H1 (cell line): ENCODE data around the gene SLC5A7. TPM values are rescaled to one million over a fixed set of nuclear protein-coding genes. Genes with fewer than 3 reads are reported as not detected.

Experiments
- CTCF ChIA-PET: fragments of 300-600 bp; sonication (Branson Sonifier 250); formaldehyde crosslinking; loops from one replicate; lab custom pipeline; 2021; ENCODE audit not compliant: partially characterized antibody; lab: Charles Lee
- POLR2A ChIA-PET: fragments of 300-600 bp; sonication (Branson Sonifier 250); formaldehyde crosslinking; loops from one replicate; lab custom pipeline; 2021; ENCODE audit warnings: inconsistent platforms; ENCODE audit not compliant: partially characterized antibody; lab: Charles Lee
- DNase-seq, 2 experiments: peaks; one replicate each; pipeline versions ENCODE4 v3.0.0 to v3.0.0-alpha.2; 2010 to 2022; ENCODE audit warnings: low spot score in 2 of 2, low read depth in 1 of 2, mixed read lengths in 1 of 2
- FAIRE-seq: peaks from 2 replicates; lab custom pipeline; 2011; peaks lifted over from hg19 to GRCh38; lab: Jason Lieb, UNC
- H2AFZ ChIP-seq: 2 replicates; pipeline ENCODE4 v1.8.1; 2012; ENCODE audit warnings: low read length, inconsistent platforms
- H2AK5ac ChIP-seq: 2 replicates; pipeline ENCODE4 v1.6.1; 2013; ENCODE audit warnings: low read depth, low read length
- H2BK120ac ChIP-seq: replicated peaks from 2 replicates; pipeline ENCODE3; 2013; ENCODE audit warnings: low read depth, low read length, inconsistent platforms
- H2BK12ac ChIP-seq: 2 replicates; pipeline ENCODE4 v1.6.1; 2013; ENCODE audit warnings: low read depth, low read length
- H2BK15ac ChIP-seq: 2 replicates; pipeline ENCODE4 v1.6.1; 2013; ENCODE audit warnings: low read length
- H2BK20ac ChIP-seq: 2 replicates; pipeline ENCODE4 v1.6.1; 2013; ENCODE audit warnings: low read length
- H2BK5ac ChIP-seq: 2 replicates; pipeline ENCODE4 v1.6.1; 2013; ENCODE audit warnings: low read depth, low read length
- H3K14ac ChIP-seq: 2 replicates; pipeline ENCODE4 v1.6.1; 2013; ENCODE audit warnings: inconsistent platforms; ENCODE audit not compliant: insufficient read length
- H3K18ac ChIP-seq: 2 replicates; pipeline ENCODE4 v1.6.1; 2013; ENCODE audit warnings: low read length; ENCODE audit errors: extremely low read depth
- H3K23ac ChIP-seq: 2 replicates; pipeline ENCODE4 v1.6.1; 2013; ENCODE audit warnings: inconsistent platforms; ENCODE audit not compliant: insufficient read length
- H3K23me2 ChIP-seq: 2 replicates; pipeline ENCODE4 v1.6.1; 2013; ENCODE audit warnings: low read depth, low read length
- H3K27ac ChIP-seq: 2 replicates; pipeline ENCODE4 v1.6.1; 2011; ENCODE audit warnings: low read depth, low read length, inconsistent platforms
- H3K27me3 ChIP-seq, 4 experiments: replicated peaks in 1 of 4; 1 replicate in 1 of 4; 2 replicates in 3 of 4; pipeline versions ENCODE4 v1.6.1 to v1.8.1; 2011 to 2013; ENCODE audit warnings: low read length in 3 of 4, mild to moderate bottlenecking in 3 of 4, inconsistent platforms in 2 of 4, mixed read lengths in 2 of 4, moderate library complexity in 1 of 4; ENCODE audit not compliant: control insufficient read depth in 3 of 4, insufficient read depth in 3 of 4; ENCODE audit errors: extremely low read depth in 1 of 4
- H3K36me3 ChIP-seq, 4 experiments: 2 replicates each; pipeline versions ENCODE4 v1.6.1 to v1.8.1; 2011 to 2013; ENCODE audit warnings: mild to moderate bottlenecking in 4 of 4, low read length in 3 of 4, moderate library complexity in 2 of 4, control low read depth in 1 of 4, inconsistent platforms in 1 of 4; ENCODE audit not compliant: insufficient read depth in 4 of 4, control insufficient read depth in 2 of 4
- H3K4ac ChIP-seq: replicated peaks from 2 replicates; pipeline ENCODE3; 2013; ENCODE audit warnings: low read length, low read depth, mixed read lengths, inconsistent platforms; ENCODE audit not compliant: insufficient read length
- H3K4me1 ChIP-seq, 4 experiments: replicated peaks in 1 of 4; 1 replicate in 1 of 4; 2 replicates in 3 of 4; pipeline versions ENCODE4 v1.6.1 to v1.8.1; 2011 to 2013; ENCODE audit warnings: low read length in 3 of 4, inconsistent platforms in 2 of 4, mixed read lengths in 1 of 4; ENCODE audit not compliant: insufficient read depth in 4 of 4, control insufficient read depth in 3 of 4
- H3K4me2 ChIP-seq, 2 experiments: 2 replicates each; pipeline versions ENCODE4 v1.6.1 to v1.8.1; 2011 to 2013; ENCODE audit warnings: low read depth in 2 of 2, low read length in 2 of 2, control low read depth in 1 of 2, inconsistent platforms in 1 of 2, mild to moderate bottlenecking in 1 of 2; ENCODE audit not compliant: insufficient read depth in 1 of 2
- H3K4me3 ChIP-seq, 4 experiments: fragments of 200-600, 300-600 bp in 1 of 4; sonication (generic), shearing (Covaris generic), sonication (Bioruptor Twin) in 1 of 4; 2 replicates each; pipeline versions ENCODE4 v1.5.1 to v1.8.1; 2011 to 2016; ENCODE audit warnings: low read length in 4 of 4, low read depth in 3 of 4, control low read depth in 2 of 4, inconsistent platforms in 2 of 4, mild to moderate bottlenecking in 2 of 4, mixed read lengths in 1 of 4, moderate library complexity in 1 of 4; ENCODE audit not compliant: insufficient read depth in 2 of 4; ENCODE audit errors: extremely low read depth in 1 of 4
- H3K56ac ChIP-seq: replicated peaks from 2 replicates; pipeline ENCODE3; 2013; ENCODE audit warnings: low read depth, mild to moderate bottlenecking, mixed read lengths, low read length, inconsistent platforms; ENCODE audit not compliant: insufficient read length
- H3K79me1 ChIP-seq: 2 replicates; pipeline ENCODE4 v1.6.1; 2013; ENCODE audit warnings: low read depth, low read length, control low read depth
- H3K79me2 ChIP-seq, 2 experiments: 2 replicates each; pipeline versions ENCODE4 v1.6.1 to v1.8.1; 2012 to 2013; ENCODE audit warnings: low read length in 2 of 2, mild to moderate bottlenecking in 2 of 2, inconsistent platforms in 1 of 2; ENCODE audit not compliant: insufficient read depth in 2 of 2, control insufficient read depth in 1 of 2
- H3K9ac ChIP-seq, 4 experiments: replicated peaks in 1 of 4; 1 replicate in 1 of 4; 2 replicates in 3 of 4; pipeline versions ENCODE4 v1.6.1 to v1.8.1; 2011 to 2013; ENCODE audit warnings: low read depth in 3 of 4, low read length in 3 of 4, control low read depth in 2 of 4, mild to moderate bottlenecking in 2 of 4, moderate library complexity in 2 of 4, inconsistent platforms in 1 of 4; ENCODE audit errors: extremely low read depth in 1 of 4
- H3K9me3 ChIP-seq, 2 experiments: 2 replicates each; pipeline versions ENCODE4 v1.6.1 to v1.8.1; 2012 to 2013; ENCODE audit warnings: mild to moderate bottlenecking in 2 of 2, moderate library complexity in 2 of 2, control low read depth in 1 of 2, inconsistent platforms in 1 of 2, low read depth in 1 of 2, low read length in 1 of 2, mixed read lengths in 1 of 2; ENCODE audit not compliant: insufficient read depth in 2 of 2
- H4K20me1 ChIP-seq, 2 experiments: replicated peaks in 1 of 2; 2 replicates each; pipeline versions ENCODE3 to v1.8.1; 2011 to 2013; ENCODE audit warnings: inconsistent platforms in 2 of 2, low read length in 2 of 2, mild to moderate bottlenecking in 1 of 2; ENCODE audit not compliant: insufficient read depth in 2 of 2, control insufficient read depth in 1 of 2
- H4K5ac ChIP-seq: 2 replicates; pipeline ENCODE4 v1.6.1; 2013; ENCODE audit warnings: low read length, low read depth, mixed read lengths, inconsistent platforms; ENCODE audit not compliant: insufficient read length
- H4K8ac ChIP-seq: 2 replicates; pipeline ENCODE4 v1.8.0; 2013; ENCODE audit warnings: mild to moderate bottlenecking, moderate library complexity, low read length, inconsistent platforms; ENCODE audit not compliant: insufficient read depth; ENCODE audit errors: extremely low read depth
- H4K91ac ChIP-seq: replicated peaks from 2 replicates; pipeline ENCODE3; 2013; ENCODE audit warnings: low read length, mixed read lengths, inconsistent platforms; ENCODE audit not compliant: insufficient read length
- SIN3A ChIP-seq, 2 experiments: IDR thresholded peaks in 1 of 2; conservative IDR thresholded peaks in 1 of 2; 2 replicates each; pipeline ENCODE4 v1.6.1; 2011 to 2012; ENCODE audit warnings: low read length in 2 of 2, improper control_type of control experiment in 1 of 2, low read depth in 1 of 2, mild to moderate bottlenecking in 1 of 2
- SIX5 ChIP-seq: IDR thresholded peaks from 2 replicates; pipeline ENCODE4 v1.6.1; 2011; ENCODE audit warnings: mild to moderate bottlenecking, low read depth, low read length
- SRF ChIP-seq: IDR thresholded peaks from 2 replicates; pipeline ENCODE4 v1.6.1; 2011; ENCODE audit warnings: mild to moderate bottlenecking, low read depth, low read length, moderate library complexity
- TBP ChIP-seq: IDR thresholded peaks from 2 replicates; pipeline ENCODE4 v1.6.1; 2011; ENCODE audit warnings: low read depth, low read length, improper control_type of control experiment
- WGBS, 2 experiments: shearing (Covaris generic) in 1 of 2; methylation state at CpG; one replicate each; pipeline versions ENCODE4 v1.1.6 to v1.1.7; 2013 to 2015; ENCODE audit warnings: low lambda C conversion rate in 2 of 2, mixed read lengths in 2 of 2, inconsistent platforms in 1 of 2, low coverage in 1 of 2, missing lambda C conversion rate in 1 of 2; ENCODE audit not compliant: insufficient replicate concordance in 2 of 2, insufficient coverage in 1 of 2, insufficient read length in 1 of 2; ENCODE audit errors: extremely low coverage in 1 of 2, missing lambda C conversion rate in 1 of 2; 5-methylcytosine and 5-hydroxymethylcytosine counted together
- polyA plus RNA-seq, 7 experiments: library from polyadenylated mRNA; depleted of rRNA in 3 of 7; stranded (reverse) in 5 of 7; unstranded in 2 of 7; fragments of >200 nt in 5 of 7; fragments of 200-250 nt in 2 of 7; gene quantifications; 1 replicate in 5 of 7; 2 replicates in 1 of 7; 4 replicates in 1 of 7; pipeline versions ENCODE4 v1.2.1 to v1.2.3, GENCODE V29; 2011 to 2013; ENCODE audit warnings: missing spikeins in 2 of 7, mixed read lengths in 2 of 7
- total RNA-seq: library from RNA; stranded (reverse); fragmentation: NEBNext Ultra II Directional; extraction: Animal tissue kit (Norgen Biotek cat#: 25700); gene quantifications from 2 replicates; pipeline ENCODE4 v1.2.1, GENCODE V29; 2021

Gene SLC5A7
- total and polyA plus RNA-seq, 2 of the 8 experiments (the other 6 are each of a cell fraction or from before 2014, with no cell fraction given): 0.15 to 0.30 TPM

- H2AK5ac ChIP-seq: no peak overlapping the region
- FAIRE-seq (no peak), DNase-seq (no peak)
- no peak overlapping the region for H4K8ac ChIP-seq
- H2BK120ac ChIP-seq: no peak overlapping the region
- H4K20me1 ChIP-seq: no peaks in the 10 kb centered on the region
- H3K14ac ChIP-seq: no peak overlapping the region
- ChIA-PET CTCF (no interaction called here), POLR2A (no interaction called here)
- no peaks in the 10 kb centered on the region for H3K27me3 ChIP-seq
- H3K4me2 ChIP-seq: no peak overlapping the region
- no peak overlapping the region for H3K4me3 ChIP-seq
- no peak overlapping the region for H3K4ac ChIP-seq
- H3K23ac ChIP-seq: no peak overlapping the region
- H3K27ac ChIP-seq: no peak overlapping the region
- H3K79me2 ChIP-seq: no peaks in the 10 kb centered on the region
- no peak overlapping the region for H2BK5ac ChIP-seq
- H3K23me2 ChIP-seq: 0 out of 2 replicates have a peak, but pooled peaks cover 2% of the 10 kb centered on the region
- no peak overlapping the region for H3K56ac ChIP-seq
- H3K79me1 ChIP-seq: no peaks in the 10 kb centered on the region
- no peak overlapping the region for H2BK15ac ChIP-seq
- H3K9me3 ChIP-seq: no peaks in the 10 kb centered on the region; a peak in 1 of 4 replicates
- no peak overlapping the region for H2BK12ac ChIP-seq
- 91% methylated on average over 4 of the region's 4 CpGs; no CpG with 5 or more reads in 1 of the 2 experiments for WGBS, 2 experiments
- no peak overlapping the region for H2AFZ ChIP-seq
- H3K18ac ChIP-seq: no peak overlapping the region
- H3K4me1 ChIP-seq: no peaks in the 10 kb centered on the region
- no peak overlapping the region for H4K5ac ChIP-seq
- H3K36me3 ChIP-seq: no peaks in the 10 kb centered on the region
- H2BK20ac ChIP-seq: no peak overlapping the region
- no peak overlapping the region for H3K9ac ChIP-seq
- H4K91ac ChIP-seq: no peak overlapping the region
- TF ChIP-seq TBP: no peak
- no peak for TF ChIP-seq SIN3A (conservative IDR thresholded peaks at IDR 0.05 in 1 of 2, IDR thresholded peaks at IDR 0.05 in 1 of 2; ENCODE audit: low read depth in 1 of 2, low read length in 2 of 2)
- TF ChIP-seq SIX5: no peak
- no peak for TF ChIP-seq SRF
Observed at GRCh38 chr2:108061439-108062042, 75.2 kb downstream of the SLC5A7 start.
